NCI-H69 (cell line): ENCODE data around the gene CARD9.
"Not testable (repeated sequence)": the region's sequence is repeated elsewhere in the genome, so short reads cannot be mapped to it uniquely, and the experiment has no call there.

Experiments used
- DNase-seq: peaks from one replicate; lab custom pipeline; 2025; lab: John Stamatoyannopoulos, UW

Gene CARD9

DNA sequence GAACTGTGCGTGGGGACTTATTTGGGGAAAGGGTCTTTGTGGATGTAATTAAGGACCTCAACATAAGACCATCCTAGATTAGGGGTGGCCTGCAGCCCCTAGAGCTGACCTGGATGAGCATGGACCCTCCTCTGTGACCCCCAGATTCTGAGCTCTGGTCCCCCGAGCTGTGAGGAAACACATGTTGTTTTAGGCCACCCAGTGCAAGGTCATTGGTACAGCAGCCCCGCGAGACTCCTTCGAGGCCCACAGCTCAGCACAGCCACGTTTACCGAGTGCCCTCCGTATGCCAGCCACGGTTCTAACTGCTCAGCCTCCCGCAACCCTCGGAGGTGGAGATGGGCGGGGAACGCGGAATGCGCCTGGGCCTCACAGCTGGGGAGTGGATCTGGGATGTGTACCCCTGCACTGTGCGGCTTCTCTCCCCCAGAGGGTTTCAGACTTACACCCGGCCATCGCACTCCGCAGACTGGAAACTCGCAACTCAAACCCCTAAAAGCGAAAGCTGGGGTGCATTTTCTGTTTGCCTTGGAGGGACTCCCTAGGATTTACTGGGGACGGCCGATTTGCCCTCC is 50.6 kb downstream of the CARD9 start:
- DNase-seq = no peak

DNA sequence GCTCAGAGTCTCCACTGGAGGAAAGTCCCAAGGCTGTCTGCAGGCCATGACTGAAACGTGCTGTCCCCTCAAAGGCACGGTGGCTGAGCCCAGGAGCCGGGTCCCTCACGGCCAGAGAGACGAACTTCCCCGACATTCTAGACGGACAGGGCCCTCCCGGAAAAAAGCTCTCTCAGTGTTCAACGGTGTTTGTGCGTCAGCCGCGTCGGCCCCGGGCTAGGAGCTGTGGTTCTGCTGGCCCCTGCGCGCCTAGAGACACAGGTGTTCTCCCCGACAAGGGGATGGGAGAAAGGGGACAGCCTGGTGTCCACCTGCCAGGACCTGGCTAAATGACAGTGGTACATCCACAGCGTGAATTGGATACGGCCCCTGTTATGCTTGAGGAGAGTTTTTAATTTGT is 51.9 kb downstream of the CARD9 start:
- no peak for DNase-seq

GRCh38 chr9:136320972-136321371 is 52.5 kb downstream of the CARD9 start:
- DNase-seq = not testable (repeated sequence)

DNA sequence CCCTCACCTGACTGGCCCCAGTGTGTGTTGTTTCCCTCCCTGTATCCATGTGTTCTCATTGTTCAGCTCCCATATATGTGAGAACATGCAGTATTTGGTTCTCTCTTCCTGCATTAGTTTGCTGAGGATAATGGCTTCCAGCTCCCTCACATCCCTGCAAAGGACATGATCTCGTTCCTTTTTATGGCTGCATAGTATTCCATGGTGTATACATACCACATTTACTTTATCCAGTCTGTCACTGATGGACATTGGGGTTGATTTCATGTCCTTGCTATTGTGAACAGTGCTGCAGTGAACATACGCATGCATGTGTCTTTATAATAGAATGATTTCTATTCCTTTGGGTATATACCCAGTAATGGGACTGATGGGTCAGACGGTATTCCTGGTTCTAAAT is 53.5 kb downstream of the CARD9 start:
- not testable (repeated sequence) for DNase-seq

- DNase-seq = not testable (repeated sequence)
Observed at GRCh38 chr9:136319244-136319643, 54.2 kb downstream of the CARD9 start.

- no peak for DNase-seq
Observed at GRCh38 chr9:136318776-136319241, 54.7 kb downstream of the CARD9 start.

DNA sequence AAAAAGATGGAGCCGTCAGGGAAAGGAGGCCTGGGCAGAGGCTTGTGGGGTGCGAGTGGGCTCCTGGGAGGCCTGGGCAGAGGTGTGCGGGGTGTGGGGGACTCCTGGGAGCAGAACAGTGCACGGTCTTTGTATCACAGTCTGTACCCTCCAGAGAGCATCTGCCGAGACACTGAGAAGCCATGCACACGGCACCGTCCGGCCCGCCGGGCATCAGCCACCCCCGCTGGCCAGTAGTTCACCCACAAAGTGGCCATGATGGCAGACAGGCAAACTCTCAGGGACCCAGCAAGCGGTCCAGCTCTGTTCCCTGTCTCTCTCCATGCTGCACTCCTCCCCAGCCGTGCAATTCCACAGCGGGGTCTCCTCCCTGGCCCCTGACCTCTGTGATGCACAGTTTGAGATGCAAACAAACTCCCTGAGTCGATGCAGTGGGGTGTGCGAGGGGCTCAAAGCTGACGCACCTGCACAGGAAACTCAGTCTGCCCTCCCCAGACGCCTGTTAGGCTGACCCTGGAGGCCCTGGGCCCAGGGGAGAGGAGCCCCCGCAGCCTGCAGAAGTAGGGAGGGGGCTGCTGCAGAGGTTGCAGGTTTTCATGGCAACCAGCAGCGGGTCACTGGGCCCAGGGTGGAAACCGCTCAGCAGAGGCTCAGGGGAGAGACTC is 55.2 kb downstream of the CARD9 start:
- DNase-seq = peak; percentile 84

DNA sequence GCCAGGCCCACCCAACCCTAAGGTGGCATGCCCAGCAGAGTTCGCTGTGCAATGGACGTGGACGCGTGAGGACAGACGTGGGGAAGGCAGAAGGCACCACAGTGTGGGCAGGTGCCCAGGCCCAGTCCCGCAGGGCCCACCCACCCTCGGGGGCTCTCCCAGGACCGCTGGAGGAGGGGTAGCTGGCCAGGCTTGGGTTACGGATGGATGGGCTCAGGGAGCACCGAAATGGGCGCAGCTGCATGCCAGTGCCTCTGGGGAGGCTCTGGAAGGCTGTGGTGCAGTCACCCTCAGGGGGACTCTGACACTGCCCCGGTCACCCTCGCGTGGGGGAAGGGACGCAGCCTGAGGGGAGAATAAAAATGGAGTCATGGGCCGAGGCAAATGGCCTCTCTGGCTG is 55.8 kb downstream of the CARD9 start:
- no peak for DNase-seq

DNA sequence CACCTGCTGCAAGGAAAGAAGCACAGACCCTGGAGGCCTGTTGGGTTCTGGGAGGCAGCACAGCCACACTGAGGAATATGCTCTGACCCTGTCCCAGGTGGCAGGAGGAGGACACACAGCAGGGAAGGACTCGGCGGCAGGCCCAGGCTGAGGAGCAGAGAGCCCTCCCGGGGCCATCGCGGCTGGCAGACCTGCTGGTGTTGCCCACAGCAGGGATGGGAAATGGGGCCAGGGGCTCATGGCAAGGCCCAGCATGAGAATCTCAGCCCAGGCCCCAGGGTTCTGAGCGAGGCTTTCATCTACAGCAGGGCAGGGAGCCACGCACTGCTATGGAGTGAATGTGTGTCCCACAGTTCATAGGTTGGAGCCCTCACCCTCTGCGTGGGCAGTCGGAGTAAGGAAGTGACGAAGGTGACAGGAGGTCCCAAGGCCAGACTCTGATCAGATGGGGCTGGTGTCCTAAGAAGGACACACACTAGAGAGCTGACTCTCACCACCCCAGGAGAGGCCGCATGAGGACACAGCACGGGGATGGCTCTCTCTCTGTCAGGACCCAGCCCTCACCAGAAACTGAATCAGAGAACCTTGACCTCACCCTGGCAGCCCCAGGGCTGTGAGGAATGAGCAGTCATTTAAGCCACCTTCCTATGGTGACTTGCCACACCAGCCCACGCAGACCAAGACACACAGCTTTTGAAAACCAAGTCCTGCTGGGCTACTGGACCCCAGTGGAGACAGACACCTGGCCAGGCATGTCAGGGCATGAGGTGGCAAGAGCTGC is 56.4 kb downstream of the CARD9 start:
- DNase-seq = peak; percentile 62

DNA sequence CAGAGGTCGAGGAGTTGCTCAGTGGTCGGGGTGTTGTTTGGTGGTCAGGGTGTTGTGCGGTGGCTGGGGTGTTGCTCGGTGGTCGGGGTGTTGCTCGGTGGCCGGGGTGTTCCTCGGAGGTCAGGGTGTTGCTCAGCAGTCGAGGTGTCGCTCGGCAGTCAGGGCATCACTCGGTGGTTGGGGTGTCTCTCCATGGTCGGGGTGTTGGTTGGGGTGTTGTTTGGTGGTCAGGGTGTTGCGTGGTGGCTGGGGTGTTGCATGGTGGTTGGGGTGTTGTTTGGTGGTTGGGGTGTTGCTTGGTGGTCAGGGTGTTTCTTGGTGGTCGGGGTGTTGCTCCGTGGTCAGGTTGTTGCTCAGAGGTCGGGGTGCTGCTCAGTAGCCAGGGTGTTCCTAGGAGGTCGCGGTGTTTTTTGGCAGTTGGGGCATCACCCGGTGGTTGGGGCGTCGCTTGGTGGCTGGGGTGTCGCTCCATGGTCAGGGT is 57.2 kb downstream of the CARD9 start:
- DNase-seq = no peak

GRCh38 chr9:136314944-136315343 is 58.5 kb downstream of the CARD9 start:
- DNase-seq = no peak

GRCh38 chr9:136314056-136314416 is 59.4 kb downstream of the CARD9 start:
- no peak for DNase-seq
